GM19025 (cell line): ENCODE data around the gene GJB6.
A peak's percentile ranks its signal among the peaks of the same experiment; 100 is the strongest.

ENCODE experiments used
- ATAC-seq: cut with Tn5 transposase; IDR thresholded peaks from one replicate; pipeline ENCODE4 v1.9.1; 2021; ENCODE audit warnings: mild to moderate bottlenecking, low read depth, moderate library complexity; ENCODE audit not compliant: unreplicated experiment

GJB6 gene

GRCh38 chr13:20190481-20191310, 41.4 kb downstream of the GJB6 start:
- ATAC-seq = no peak

- ATAC-seq = no peak
Observed at GRCh38 chr13:20190076-20190475, 42.0 kb downstream of the GJB6 start.

GRCh38 chr13:20188667-20189553, 43.2 kb downstream of the GJB6 start:
- no peak for ATAC-seq

- ATAC-seq = no peak
Observed at GRCh38 chr13:20186771-20187170, 45.3 kb downstream of the GJB6 start.

- no peak for ATAC-seq
Observed at GRCh38 chr13:20185366-20186056, 46.6 kb downstream of the GJB6 start.

GRCh38 chr13:20182231-20182846, 49.8 kb downstream of the GJB6 start:
- ATAC-seq = peak; percentile 64

- no peak for ATAC-seq
Observed at GRCh38 chr13:20181188-20181587, 50.9 kb downstream of the GJB6 start.

- no peak for ATAC-seq
Observed at GRCh38 chr13:20178156-20178555, 54.0 kb downstream of the GJB6 start.

- no peak for ATAC-seq
Observed at GRCh38 chr13:20177049-20177831, 54.9 kb downstream of the GJB6 start.

GRCh38 chr13:20175907-20176652, 56.0 kb downstream of the GJB6 start:
- ATAC-seq = no peak

GRCh38 chr13:20175406-20175794, 56.7 kb downstream of the GJB6 start:
- ATAC-seq = no peak

GRCh38 chr13:20174656-20175405, 57.3 kb downstream of the GJB6 start:
- ATAC-seq = peak; percentile 93

GRCh38 chr13:20173116-20173746, 58.9 kb downstream of the GJB6 start:
- no peak for ATAC-seq
